GM12878 (cell line): Measurements from ENCODE around the gene FAM120A. TPM values are rescaled to one million over a fixed set of nuclear protein-coding genes. Genes with fewer than 3 reads are reported as not detected.

Experiments
- ASH2L ChIP-seq: fragments of 300-600, 200-600 bp; sonication (generic); IDR thresholded peaks from 2 replicates; pipeline ENCODE4 v1.6.1; 2017; ENCODE audit warnings: low read depth, mild to moderate bottlenecking, borderline replicate concordance
- CREB1 ChIP-seq: IDR thresholded peaks from 2 replicates; pipeline ENCODE4 v1.6.1; 2012; ENCODE audit warnings: low read depth, mild to moderate bottlenecking, inconsistent platforms
- PAX5 ChIP-seq: IDR thresholded peaks from 2 replicates; pipeline ENCODE4 v1.6.1; 2011; ENCODE audit warnings: low read depth, low read length, borderline replicate concordance
- SIN3A ChIP-seq: IDR thresholded peaks from 2 replicates; pipeline ENCODE4 v1.6.1; 2012; ENCODE audit warnings: low read depth, low read length, improper control_type of control experiment
- SRF ChIP-seq, 2 experiments: IDR thresholded peaks; 2 replicates each; pipeline ENCODE4 v1.6.1; 2011; ENCODE audit warnings: low read depth in 2 of 2, low read length in 2 of 2, mild to moderate bottlenecking in 1 of 2, moderate library complexity in 1 of 2
- SUPT20H ChIP-seq: IDR thresholded peaks from 2 replicates; pipeline ENCODE4 v1.6.1; 2011; ENCODE audit warnings: low read depth, mild to moderate bottlenecking, low read length, moderate library complexity, borderline replicate concordance; ENCODE audit not compliant: control insufficient read depth
- TCF3 ChIP-seq: IDR thresholded peaks from 2 replicates; pipeline ENCODE4 v1.6.1; 2012; ENCODE audit warnings: low read depth, mild to moderate bottlenecking, low read length, borderline replicate concordance; ENCODE audit not compliant: insufficient read depth
- ZNF622 ChIP-seq: fragments of 450-650 bp; IDR thresholded peaks from 2 replicates; pipeline ENCODE4 v1.6.1; 2017; ENCODE audit warnings: mild to moderate bottlenecking, inconsistent platforms
- polyA plus RNA-seq, 11 experiments: library from polyadenylated mRNA; depleted of rRNA in 4 of 11; unstranded in 6 of 11; stranded (reverse) in 5 of 11; fragments of >200 nt; fragmentation: Nextera tagmentation in 4 of 11; fragmentation: Illumina TruSeq in 1 of 11; extraction: Ambion mirVana in 4 of 11; extraction: Trizol in 1 of 11; gene quantifications; 1 replicate in 1 of 11; 2 replicates in 10 of 11; pipeline versions ENCODE4 v1.2.1 to v1.2.3, GENCODE V29; 2011 to 2016; ENCODE audit warnings: inconsistent platforms in 2 of 11, missing spikeins in 2 of 11, low read depth in 1 of 11
- total RNA-seq, 4 experiments: library from RNA; depleted of rRNA in 3 of 4; stranded (reverse); fragments of >200 nt in 3 of 4; fragmentation: Illumina TruSeq in 1 of 4; extraction: Trizol in 1 of 4; gene quantifications; 2 replicates each; pipeline versions ENCODE4 v1.2.1 to v1.2.3, GENCODE V29; 2013 to 2021
- TF ChIP-seq, protein P1 (sequence below): IDR thresholded peaks from 2 replicates; pipeline ENCODE4 v1.6.1; 2012; ENCODE audit warnings: mild to moderate bottlenecking, low read depth, low read length
- TF ChIP-seq, protein P2 (sequence below): fragments of 450-650 bp; IDR thresholded peaks from 2 replicates; pipeline ENCODE4 v1.6.1; 2017; ENCODE audit warnings: mild to moderate bottlenecking, moderate library complexity
- TF ChIP-seq, protein P3 (sequence below): fragments of 450-650 bp; conservative IDR thresholded peaks from 2 replicates; pipeline ENCODE4 v1.6.1; 2017; ENCODE audit warnings: mild to moderate bottlenecking, moderate library complexity
- TF ChIP-seq, protein P4 (sequence below): fragments of 450-650 bp; IDR thresholded peaks from 2 replicates; pipeline ENCODE4 v1.6.1; 2017; ENCODE audit warnings: mild to moderate bottlenecking
- TF ChIP-seq, protein P5 (sequence below): fragments of 450-650 bp; formaldehyde crosslinking; IDR thresholded peaks from 2 replicates; pipeline ENCODE4 v1.4.0; 2022; ENCODE audit warnings: mild to moderate bottlenecking, moderate library complexity

Gene FAM120A
- total and polyA plus RNA-seq, 10 of the 15 experiments (the other 5 are each of a cell fraction or from before 2014, with no cell fraction given) = 13.1 to 89.6 (median 52.5) TPM

DNA sequence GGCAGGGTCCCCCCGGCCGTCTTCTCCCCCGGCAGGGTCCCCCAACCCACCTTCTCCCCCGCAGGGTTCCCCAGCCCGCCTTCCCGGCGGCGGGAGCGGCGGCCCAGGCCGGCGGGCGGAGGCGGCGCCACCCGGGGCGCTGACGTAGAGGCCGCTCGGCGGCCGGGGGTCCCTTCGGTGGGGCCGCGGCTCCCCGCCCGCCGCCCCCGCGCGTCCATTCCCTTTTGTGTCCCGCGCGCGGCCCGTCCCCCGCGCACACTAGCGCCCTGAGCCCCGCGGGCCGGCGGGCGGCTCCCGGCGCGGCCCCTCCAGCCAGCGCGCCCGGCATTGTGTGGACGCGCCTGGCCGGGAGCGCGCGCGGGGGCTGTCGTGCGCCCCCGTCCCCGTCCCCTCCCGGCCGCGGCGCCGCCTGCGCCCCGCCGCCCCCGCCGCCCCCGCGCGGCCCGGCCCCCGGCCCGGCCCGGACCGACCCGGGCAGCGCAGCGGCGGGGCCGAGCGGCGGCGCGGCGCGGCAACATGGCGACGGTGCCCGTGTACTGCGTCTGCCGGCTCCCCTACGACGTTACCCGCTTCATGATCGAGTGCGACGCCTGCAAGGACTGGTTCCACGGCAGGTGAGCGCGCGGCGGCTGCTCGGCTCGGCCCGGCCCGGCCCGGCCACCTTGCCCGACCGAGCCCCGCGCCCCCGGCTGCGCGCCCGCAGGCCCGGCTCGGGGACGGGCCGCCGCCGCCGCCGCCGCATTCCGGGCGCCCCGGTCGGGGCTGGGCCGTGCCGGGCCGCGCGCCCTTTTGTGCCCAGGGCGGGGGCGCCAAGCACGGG, 125.0 kb downstream of the FAM120A start, which contains the start of gene PHF2 (continued):
- TF ChIP-seq, protein P1, sequence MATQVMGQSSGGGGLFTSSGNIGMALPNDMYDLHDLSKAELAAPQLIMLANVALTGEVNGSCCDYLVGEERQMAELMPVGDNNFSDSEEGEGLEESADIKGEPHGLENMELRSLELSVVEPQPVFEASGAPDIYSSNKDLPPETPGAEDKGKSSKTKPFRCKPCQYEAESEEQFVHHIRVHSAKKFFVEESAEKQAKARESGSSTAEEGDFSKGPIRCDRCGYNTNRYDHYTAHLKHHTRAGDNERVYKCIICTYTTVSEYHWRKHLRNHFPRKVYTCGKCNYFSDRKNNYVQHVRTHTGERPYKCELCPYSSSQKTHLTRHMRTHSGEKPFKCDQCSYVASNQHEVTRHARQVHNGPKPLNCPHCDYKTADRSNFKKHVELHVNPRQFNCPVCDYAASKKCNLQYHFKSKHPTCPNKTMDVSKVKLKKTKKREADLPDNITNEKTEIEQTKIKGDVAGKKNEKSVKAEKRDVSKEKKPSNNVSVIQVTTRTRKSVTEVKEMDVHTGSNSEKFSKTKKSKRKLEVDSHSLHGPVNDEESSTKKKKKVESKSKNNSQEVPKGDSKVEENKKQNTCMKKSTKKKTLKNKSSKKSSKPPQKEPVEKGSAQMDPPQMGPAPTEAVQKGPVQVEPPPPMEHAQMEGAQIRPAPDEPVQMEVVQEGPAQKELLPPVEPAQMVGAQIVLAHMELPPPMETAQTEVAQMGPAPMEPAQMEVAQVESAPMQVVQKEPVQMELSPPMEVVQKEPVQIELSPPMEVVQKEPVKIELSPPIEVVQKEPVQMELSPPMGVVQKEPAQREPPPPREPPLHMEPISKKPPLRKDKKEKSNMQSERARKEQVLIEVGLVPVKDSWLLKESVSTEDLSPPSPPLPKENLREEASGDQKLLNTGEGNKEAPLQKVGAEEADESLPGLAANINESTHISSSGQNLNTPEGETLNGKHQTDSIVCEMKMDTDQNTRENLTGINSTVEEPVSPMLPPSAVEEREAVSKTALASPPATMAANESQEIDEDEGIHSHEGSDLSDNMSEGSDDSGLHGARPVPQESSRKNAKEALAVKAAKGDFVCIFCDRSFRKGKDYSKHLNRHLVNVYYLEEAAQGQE = no peak
- TF ChIP-seq SRF (IDR thresholded peaks at IDR 0.05; ENCODE audit: low read depth in 2 of 2, low read length in 2 of 2) (no peak), SIN3A (no peak), ZNF622 (no peak), PAX5 (no peak), ASH2L (no peak), SUPT20H (no peak), TCF3 (0 out of 2 replicates have a peak, but pooled peaks have one; percentile 24), CREB1 (no peak)
- TF ChIP-seq, protein P2, sequence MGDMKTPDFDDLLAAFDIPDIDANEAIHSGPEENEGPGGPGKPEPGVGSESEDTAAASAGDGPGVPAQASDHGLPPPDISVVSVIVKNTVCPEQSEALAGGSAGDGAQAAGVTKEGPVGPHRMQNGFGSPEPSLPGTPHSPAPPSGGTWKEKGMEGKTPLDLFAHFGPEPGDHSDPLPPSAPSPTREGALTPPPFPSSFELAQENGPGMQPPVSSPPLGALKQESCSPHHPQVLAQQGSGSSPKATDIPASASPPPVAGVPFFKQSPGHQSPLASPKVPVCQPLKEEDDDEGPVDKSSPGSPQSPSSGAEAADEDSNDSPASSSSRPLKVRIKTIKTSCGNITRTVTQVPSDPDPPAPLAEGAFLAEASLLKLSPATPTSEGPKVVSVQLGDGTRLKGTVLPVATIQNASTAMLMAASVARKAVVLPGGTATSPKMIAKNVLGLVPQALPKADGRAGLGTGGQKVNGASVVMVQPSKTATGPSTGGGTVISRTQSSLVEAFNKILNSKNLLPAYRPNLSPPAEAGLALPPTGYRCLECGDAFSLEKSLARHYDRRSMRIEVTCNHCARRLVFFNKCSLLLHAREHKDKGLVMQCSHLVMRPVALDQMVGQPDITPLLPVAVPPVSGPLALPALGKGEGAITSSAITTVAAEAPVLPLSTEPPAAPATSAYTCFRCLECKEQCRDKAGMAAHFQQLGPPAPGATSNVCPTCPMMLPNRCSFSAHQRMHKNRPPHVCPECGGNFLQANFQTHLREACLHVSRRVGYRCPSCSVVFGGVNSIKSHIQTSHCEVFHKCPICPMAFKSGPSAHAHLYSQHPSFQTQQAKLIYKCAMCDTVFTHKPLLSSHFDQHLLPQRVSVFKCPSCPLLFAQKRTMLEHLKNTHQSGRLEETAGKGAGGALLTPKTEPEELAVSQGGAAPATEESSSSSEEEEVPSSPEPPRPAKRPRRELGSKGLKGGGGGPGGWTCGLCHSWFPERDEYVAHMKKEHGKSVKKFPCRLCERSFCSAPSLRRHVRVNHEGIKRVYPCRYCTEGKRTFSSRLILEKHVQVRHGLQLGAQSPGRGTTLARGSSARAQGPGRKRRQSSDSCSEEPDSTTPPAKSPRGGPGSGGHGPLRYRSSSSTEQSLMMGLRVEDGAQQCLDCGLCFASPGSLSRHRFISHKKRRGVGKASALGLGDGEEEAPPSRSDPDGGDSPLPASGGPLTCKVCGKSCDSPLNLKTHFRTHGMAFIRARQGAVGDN = no peak
- TF ChIP-seq, protein P3, sequence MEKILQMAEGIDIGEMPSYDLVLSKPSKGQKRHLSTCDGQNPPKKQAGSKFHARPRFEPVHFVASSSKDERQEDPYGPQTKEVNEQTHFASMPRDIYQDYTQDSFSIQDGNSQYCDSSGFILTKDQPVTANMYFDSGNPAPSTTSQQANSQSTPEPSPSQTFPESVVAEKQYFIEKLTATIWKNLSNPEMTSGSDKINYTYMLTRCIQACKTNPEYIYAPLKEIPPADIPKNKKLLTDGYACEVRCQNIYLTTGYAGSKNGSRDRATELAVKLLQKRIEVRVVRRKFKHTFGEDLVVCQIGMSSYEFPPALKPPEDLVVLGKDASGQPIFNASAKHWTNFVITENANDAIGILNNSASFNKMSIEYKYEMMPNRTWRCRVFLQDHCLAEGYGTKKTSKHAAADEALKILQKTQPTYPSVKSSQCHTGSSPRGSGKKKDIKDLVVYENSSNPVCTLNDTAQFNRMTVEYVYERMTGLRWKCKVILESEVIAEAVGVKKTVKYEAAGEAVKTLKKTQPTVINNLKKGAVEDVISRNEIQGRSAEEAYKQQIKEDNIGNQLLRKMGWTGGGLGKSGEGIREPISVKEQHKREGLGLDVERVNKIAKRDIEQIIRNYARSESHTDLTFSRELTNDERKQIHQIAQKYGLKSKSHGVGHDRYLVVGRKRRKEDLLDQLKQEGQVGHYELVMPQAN = no peak
- TF ChIP-seq, protein P4, sequence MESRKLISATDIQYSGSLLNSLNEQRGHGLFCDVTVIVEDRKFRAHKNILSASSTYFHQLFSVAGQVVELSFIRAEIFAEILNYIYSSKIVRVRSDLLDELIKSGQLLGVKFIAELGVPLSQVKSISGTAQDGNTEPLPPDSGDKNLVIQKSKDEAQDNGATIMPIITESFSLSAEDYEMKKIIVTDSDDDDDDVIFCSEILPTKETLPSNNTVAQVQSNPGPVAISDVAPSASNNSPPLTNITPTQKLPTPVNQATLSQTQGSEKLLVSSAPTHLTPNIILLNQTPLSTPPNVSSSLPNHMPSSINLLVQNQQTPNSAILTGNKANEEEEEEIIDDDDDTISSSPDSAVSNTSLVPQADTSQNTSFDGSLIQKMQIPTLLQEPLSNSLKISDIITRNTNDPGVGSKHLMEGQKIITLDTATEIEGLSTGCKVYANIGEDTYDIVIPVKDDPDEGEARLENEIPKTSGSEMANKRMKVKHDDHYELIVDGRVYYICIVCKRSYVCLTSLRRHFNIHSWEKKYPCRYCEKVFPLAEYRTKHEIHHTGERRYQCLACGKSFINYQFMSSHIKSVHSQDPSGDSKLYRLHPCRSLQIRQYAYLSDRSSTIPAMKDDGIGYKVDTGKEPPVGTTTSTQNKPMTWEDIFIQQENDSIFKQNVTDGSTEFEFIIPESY = no peak
- TF ChIP-seq, protein P5, sequence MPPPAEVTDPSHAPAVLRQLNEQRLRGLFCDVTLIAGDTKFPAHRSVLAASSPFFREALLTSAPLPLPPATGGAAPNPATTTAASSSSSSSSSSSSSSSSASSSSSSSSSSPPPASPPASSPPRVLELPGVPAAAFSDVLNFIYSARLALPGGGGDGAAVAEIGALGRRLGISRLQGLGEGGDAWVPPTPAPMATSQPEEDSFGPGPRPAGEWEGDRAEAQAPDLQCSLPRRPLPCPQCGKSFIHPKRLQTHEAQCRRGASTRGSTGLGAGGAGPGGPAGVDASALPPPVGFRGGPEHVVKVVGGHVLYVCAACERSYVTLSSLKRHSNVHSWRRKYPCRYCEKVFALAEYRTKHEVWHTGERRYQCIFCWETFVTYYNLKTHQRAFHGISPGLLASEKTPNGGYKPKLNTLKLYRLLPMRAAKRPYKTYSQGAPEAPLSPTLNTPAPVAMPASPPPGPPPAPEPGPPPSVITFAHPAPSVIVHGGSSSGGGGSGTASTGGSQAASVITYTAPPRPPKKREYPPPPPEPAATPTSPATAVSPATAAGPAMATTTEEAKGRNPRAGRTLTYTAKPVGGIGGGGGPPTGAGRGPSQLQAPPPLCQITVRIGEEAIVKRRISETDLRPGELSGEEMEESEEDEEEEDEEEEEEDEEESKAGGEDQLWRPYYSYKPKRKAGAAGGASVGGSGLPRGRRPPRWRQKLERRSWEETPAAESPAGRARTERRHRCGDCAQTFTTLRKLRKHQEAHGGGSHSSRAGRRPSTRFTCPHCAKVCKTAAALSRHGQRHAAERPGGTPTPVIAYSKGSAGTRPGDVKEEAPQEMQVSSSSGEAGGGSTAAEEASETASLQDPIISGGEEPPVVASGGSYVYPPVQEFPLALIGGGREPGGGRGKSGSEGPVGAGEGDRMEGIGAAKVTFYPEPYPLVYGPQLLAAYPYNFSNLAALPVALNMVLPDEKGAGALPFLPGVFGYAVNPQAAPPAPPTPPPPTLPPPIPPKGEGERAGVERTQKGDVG = no peak
